Measurements from ENCODE around the gene MCU.
"Not testable (repeated sequence)": the region's sequence is repeated elsewhere in the genome, so short reads cannot be mapped to it uniquely, and the experiment has no call there.

Gene MCU

DNA sequence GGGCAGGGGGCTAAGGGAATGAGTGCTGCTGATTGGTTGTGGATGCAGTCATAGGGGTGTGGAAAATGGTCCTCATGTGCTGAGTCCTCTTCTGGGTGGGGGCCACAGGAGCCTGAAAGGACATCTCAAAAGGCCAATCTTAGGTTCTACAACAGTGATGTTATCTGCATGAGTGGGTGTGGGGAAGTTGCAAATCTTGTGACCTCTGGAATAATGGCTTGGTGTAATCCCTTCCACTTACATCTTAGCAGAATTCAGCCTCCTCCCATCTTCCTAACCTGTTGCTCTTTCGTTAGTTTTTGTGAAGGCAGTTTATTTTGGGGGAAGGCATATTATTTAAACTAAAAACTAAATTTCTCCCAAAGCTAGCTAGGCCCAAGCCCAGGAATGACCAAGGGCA is 159.6 kb downstream of the MCU start:
- no peak for DNase-seq

DNA sequence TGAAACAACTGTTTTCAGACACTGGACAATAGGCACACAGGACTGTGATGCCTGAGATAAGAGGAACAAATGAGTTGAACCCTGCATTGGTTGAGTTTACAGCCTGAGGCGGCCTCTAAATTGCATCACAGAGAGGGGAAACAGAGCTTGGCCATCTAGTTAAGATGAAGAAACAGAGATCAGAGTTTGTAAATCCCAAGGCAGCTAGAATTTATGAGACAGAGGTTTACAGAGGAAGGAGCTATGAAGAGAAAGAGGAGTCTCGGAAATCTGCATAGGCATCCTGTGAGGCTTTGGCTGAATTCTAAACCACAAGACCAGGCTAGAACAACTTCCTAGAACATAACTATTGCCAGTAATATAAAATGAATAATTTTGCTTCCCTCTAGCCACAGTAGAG is 160.6 kb downstream of the MCU start:
- no peak for DNase-seq

DNA sequence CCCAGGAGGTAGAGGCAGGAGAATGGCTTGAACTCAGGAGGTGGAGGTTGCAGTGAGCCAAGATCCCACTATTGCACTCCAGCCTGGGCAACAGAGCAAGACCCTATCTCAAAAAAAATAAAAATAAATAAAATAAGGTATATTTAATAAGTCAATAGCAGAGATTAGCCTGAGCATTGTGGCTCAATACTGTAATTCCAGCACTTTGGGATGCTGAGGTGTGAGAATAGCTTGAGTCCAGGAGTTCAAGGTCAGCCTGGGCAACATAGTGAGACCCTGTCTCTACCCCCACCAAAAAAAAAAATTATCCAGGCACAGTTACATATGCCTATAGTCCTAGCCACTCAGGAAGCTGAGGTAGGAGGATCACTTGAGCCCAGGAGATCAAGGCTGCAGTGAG is 163.2 kb downstream of the MCU start:
- no peak for DNase-seq

DNA sequence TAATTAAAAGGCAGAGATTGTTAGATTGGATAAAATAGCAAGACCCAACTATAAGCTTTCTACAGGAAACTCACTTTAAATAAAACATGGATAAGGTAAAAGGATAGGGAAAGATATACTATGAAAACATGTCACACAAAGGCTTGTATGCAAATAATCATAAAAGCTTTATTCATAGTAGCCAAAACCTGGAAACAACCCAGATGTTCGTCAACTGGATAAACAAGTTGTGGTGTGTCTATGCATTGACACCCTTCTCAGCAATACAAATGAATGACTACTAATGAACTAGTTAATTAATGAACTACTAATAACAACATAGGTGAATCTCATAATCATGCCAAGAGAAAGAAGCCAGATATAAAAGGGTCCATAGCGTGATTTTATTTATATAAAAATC is 163.8 kb downstream of the MCU start:
- DNase-seq, result no peak

DNA sequence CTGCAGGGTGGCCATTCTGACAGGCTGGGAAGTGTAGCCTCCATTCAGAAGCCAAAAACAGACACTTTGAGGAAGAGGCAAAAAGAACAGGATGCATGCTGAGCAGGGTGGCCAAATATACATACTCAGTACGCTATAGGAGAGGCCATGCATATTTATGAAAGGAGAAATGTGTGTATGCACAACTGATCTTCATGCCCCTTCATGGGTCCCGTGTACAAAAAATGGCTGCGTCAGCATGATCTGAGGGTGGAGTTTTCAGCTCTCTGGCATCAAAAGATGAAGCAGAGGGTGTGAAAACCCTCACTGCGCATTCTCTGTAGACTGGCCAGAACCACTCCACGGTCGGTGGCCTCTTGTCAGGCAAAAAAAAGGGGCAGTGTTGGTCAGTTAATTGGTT is 166.1 kb downstream of the MCU start:
- DNase-seq, result no peak

DNA sequence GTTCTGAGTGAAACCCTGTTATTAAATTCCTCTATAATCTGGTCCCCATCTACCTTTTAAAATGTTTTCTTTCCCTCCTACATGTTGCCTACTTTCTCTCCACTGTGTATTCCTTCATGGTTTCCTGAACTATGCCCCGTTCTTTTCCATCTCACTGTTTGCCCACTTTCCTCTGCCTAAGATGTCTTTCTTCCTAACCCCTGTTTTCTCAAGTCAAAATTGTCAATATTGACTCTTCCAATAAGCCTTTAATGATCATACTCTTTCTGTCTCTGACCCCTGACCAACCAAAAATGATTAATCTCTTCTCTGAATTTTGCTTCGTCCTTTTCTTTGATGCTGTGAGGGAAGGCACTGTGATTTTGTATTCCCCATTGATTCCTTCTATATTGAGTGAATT is 171.0 kb downstream of the MCU start:
- no peak for DNase-seq

DNA sequence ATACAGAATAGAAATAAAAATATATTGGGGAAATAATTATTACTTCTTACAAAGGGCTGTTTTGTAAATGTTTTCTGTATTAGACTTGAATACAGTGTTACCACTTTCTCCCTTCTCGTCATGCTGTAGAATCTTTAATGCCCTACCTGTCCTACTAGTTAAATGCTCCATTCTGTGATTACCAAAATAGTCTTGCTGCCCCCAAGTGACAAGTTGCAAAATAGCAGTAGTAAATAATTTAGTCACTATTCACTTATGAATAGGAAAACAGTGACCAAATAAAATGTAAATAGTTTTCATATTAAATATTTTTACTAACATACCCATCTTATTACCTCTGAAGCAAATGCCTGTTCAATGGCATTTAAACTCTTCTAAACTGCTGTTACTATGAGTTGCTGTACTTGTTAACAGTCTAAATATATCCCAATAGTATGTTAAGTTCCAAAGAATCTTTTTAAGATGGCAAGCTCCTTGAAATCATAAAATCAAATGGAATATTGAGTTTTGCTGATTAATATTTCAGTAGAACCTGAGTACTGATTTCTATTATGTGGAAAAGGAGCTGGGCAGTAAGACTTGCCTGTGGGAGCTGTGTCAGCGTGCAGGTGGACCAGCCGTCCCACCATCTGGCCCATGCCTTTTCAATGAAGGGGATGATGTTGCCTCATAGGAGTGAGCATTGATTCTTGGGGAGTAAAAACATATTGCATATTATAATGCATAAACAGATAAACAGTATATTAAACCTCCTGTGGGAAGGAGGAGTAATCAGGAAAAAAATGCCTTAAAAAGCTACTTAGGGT is 183.5 kb downstream of the MCU start:
- no peak for DNase-seq

DNA sequence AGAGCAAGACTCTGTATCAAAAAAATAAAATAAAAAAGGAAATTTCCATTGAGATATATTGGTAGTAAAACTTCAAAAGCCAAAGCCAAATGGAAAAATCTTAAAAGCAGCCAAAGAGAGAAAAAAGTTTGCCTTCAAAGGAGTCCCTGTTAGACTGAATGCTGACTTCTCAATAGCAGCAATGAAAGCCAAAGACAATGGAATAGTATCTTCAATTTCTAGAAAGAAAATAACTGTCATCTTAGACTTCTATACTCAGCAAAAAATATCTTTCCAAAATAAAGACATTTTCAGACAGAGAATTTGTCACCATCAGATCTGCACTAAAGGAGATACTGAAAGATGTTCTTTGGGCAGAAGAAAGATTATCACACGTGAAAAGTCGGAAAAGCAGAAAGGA is 187.3 kb downstream of the MCU start:
- DNase-seq, result no peak

DNA sequence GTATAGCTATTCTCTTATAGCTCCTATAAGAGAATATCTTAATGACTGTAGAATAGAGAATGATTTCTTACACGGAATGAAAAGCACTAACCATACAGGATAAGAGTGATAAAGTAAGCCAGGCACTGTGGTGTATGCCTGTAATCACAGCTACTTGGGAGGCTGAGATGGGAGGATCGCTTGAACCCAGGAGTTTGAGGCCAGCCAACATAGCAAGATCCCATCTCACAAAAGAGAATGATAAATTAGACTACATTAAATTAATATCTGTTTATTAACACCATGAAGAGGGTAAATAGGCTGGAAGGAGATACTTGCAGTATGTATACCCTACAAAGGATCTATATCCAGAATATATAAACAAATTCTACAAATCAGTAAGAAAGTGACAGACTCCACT is 189.3 kb downstream of the MCU start:
- DNase-seq, result no peak

DNA sequence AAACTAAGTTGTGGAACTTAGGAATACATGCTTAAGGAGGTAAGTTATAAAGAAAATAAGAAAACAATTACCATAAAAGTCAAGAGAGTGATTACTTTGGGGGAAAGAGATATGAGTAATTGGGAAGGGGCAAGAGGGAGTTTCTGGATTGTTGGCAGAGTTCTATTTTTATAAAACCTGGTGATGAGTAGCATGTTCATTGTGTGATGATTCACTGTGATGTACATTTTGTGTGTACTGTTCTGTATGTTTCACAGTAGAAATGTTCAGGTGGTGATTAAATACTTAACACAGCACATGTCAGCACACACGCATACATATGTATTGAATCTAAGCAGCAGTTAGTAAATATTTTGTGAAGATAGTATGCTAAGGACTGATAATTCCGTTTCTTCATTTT is 191.9 kb downstream of the MCU start:
- no peak for DNase-seq

DNA sequence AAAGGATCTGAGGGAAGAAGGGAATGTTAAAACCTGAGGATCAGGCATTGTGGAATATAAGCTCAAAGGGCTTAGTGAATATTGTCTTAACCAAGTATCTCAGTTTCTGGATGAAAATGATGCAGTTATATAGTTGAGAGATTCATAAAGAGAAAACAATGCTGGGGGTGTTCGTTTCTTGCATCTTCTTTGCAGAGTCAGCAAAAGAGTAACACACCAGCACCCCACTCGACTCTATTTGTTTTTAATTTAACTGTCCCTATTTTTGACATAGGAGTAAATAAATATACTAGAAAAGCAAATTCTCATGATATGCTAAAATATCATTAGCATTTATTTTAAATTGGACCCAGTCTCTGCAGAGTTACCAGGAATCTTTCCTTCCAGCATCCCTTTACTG is 194.0 kb downstream of the MCU start:
- DNase-seq, result no peak

DNA sequence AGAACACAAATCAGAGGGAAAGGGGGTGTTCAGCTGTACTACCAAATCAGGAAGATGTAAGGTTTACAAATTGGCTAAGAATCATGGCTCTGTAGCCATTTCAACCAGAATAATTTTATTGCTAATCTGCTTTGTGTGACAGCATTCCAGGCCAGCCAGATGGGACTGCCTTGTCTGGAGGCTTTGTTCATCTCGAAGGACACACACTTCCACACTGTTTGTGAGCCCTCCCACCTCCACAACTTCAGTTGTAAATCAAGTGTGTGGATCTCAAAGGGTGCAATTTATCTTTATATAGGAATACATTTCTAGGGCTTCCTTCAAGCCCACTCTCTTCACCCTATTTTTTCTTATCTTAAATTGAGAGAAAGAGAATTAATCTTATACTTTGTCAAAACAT is 194.7 kb downstream of the MCU start:
- no peak for DNase-seq

DNA sequence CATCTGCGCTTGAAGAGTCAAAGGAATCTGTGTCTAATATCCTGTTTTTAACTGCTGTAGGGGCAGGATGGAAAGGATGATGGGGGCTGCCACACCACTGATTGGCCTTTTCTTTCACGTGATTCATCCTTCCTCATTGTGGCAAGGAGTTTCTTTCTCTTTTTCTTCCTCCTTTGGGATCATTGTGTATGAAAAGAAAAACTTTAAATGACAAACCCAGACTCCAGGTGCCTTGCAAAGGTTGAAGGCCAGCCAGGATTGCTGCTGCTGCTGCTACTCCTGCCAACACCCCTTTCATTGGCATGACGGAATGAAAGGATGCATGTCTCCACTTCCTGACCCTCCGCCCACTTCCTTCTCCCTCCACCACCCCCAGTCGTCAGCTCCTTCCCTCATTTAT is 195.1 kb downstream of the MCU start:
- DNase-seq, result no peak

DNA sequence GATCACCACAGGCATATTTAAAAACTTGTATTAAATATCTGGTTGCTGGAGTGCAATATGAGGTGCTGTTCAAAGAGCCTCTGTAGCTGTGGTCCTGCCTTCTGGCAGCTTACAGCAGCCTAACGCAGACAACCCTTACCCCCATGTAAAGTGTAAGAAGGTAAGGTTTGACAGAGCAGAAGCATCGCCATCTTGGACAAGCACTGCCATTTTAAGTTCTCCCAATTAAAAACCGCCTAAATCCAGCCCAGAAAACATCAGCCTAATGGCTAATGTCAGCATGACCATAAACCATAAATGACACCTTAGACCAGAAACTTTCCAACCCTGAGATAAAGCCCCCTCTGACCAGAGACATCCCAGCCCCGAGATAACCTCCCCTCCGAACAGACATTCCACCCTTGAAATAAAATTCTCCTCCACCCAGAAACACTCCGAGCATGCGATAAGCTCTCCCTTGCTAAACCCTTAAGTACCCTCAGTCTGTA is 196.3 kb downstream of the MCU start:
- DNase-seq, result no peak

DNA sequence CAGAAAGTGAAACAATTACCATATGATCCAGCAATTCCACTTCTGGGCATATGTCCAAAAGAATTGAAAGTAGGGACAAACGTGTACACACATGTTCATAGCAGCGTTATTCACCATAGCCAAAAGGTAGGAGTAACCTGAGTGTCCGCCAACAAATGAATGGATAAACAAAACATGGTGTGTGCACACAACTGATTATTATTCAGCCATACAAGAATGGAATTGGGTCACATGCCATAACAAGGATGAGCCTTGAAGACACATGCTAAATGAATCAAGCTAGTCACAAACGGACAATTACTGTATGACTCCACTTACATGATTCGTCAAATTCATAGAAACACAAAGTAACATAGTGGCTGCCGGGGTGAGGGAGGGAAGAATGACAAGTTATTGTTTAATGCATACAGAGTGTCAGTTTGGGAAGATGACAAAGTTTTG is 197.5 kb downstream of the MCU start:
- DNase-seq, result no peak

DNA sequence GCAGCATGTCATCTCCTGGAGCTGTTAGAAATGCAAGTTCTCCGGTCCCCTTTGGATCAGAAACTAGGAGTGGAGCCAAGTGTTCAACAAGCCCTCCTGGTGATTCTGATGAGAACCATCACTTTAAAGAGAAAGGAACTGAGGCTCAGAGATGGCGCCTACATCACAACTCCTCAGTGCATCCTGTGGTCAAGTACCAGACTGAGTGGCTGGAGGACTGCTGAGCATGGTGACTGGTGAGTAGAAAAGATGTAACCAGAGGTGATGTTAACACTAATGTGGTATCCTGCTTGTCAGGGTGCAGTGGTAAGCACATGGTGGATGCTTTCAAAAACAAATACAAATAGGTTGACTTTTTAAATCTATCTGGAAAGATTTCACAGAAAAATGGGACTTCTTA is 198.1 kb downstream of the MCU start:
- DNase-seq, result no peak

DNA sequence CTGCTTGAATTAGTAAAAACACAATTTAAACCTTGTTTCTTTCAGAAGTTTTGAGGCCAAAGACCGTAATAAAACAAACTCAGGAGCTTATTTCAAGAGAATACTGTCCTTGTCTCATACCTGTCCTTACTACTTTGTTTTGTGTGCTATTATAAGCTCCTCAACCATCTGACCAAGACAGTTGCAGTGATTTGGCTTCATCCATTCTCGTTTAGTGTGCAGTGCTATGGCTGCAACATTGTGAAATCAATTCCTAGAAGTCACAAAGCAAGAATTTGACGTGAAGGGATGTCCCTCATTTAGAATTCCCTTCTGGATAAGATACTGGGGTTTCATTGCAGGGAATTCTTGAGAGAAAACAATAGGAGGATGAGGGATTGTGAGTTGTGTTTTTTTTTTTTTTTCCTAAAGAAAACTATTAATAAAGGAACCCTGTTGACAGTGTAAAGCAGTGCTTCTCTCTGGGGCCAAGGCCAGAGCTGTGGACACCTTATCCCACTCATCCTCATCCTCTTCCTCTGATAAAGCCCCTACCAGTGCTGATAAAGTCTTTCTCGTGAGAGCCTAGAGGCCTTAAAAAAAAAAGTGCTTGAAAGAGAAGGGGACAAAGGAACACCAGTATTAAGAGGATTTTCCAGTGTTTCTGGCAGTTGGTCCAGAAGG is 201.3 kb downstream of the MCU start, which contains the start of gene OIT3:
OIT3 (plus strand) TSS at position 604 of the 663 bp plus-strand sequence. CDS start 60 bp downstream, outside the sequence.
- DNase-seq, result no peak

DNA sequence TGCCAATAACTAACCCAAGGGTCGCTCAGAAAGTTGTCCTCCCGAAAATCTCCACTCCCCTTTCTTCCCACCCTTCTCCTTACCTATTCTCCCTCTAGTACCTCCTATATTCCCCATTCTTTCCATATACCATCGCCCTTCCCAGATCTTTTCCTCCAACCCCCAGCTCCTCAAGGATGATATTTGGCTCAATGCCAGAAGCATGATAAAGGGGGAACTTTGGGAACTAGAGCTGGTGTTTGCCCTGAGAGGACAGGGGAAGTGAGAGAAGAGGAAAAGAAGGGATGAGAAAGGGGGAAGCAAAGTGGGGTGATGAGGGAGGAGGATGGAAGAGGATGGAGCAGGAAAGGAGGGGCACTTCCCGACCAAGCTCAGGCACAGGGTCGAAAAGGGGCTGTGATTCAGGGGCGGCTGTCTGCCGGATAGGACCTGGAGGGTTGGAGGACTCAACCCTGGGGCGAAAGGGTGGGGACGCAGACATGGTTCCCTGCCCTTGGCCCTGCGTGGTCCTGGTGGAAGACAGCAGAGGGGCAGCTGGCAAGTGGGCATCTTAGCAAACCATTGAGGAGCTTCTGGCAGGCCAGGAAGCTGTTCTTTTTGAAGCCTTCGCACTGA is 203.4 kb downstream of the MCU start:
- DNase-seq, result no peak

DNA sequence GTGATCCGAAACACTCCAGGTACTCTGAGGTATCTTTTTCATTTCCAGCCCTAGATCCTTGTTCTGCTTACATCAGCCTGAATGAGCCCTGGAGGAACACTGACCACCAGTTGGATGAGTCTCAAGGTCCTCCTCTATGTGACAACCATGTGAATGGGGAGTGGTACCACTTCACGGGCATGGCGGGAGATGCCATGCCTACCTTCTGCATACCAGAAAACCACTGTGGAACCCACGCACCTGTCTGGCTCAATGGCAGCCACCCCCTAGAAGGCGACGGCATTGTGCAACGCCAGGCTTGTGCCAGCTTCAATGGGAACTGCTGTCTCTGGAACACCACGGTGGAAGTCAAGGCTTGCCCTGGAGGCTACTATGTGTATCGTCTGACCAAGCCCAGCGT is 206.7 kb downstream of the MCU start:
- no peak for DNase-seq

DNA sequence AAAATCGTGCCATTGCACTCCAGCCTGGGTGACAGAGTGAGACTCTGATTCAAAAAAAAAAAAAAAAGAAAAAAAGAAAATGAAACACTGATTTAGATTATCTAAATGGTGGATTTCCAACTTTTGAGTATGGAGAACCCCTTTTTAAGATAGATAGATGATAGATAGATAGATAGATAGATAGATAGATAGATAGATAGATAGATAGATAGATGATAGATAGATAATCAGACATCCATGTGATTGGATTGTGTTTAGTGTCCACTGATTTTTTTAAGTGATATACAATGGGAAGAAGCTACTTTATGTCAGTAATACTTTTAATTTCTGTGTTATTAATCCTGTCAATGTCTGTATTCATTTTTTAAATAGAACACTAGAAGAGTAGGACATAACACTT is 207.6 kb downstream of the MCU start:
- DNase-seq, result no peak

DNA sequence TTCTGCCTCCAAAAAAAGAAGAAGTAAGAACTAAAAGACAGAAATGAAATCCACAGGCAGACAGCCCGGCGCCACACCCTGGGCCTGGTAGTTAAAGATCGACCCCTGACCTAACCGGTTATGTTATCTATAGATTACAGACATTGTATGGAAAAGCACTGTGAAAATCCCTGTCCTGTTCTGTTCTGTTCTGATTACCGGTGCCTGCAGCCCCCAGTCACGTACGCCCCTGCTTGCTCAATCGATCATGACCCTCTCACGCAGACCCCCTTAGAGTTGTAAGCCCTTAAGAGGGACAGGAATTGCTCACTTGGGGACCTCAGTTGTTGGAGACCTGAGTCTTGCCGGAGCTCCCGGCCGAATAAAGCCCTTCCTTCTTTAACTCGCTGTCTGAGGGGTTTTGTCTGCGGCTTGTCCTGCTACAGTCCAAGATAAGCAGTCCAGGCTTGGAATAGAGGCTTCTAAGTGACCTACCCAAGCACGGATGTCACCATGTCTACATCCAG is 212.1 kb downstream of the MCU start:
- DNase-seq, result not testable (repeated sequence)

DNA sequence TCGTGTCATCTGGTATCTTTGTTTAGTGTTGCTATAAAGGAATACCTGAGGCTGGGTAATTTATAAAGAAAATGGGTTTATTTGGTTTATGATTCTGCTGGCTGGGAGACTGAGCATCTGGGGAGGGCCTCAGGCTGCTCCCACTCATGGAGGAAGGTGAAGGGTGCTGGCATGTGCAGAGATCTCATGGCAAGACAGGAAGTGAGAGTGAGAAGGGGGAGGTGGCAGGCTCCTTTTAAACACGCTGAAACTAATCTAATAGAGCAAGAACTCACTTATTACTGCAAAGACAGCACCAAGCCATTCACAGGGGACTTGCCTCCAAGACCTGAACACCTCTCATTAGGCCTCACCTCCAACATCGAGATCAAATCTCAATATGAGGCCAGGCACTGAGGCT is 212.9 kb downstream of the MCU start:
- no peak for DNase-seq

DNA sequence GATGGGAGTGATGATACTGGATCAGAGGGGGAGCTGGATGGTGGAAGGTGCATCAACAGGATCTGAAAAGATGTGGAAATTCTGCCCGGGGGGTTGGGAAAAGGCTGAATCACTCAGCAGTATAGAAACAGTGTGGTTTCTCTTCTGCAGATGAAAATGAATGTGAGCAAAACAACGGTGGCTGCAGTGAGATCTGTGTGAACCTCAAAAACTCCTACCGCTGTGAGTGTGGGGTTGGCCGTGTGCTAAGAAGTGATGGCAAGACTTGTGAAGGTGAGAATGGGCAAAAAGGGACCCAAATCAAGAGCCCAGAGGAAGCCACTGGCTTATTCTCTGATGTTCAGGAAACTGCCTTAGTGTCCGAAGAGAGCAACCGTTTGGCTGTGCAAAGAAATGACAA is 214.5 kb downstream of the MCU start:
- DNase-seq, result no peak

DNA sequence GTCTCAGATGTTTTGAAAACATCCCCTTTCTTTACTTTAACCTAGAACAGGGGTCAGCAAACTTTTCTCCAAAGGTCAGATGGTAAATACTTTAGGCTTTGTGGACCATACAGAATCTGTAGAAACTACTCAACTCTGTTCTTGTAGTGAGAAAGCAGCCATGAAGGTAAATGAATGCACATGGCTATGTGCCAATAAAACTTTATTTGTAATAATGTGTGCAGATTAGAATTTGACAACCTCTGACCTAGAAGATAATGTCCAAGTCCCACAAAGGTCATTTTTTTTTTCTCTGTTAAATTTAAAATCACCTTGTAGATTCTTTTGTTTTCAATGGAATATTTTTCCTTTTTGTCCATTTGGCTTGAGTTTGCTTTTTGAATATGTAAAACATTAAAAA is 218.8 kb downstream of the MCU start:
- no peak for DNase-seq
